Measurements from ENCODE around the gene BABAM2. TPM values are rescaled to one million over a fixed set of nuclear protein-coding genes. Genes with fewer than 3 reads are reported as not detected.

The BABAM2 gene
- total RNA-seq, 1 donor from 2014 or later = 34.6 TPM

DNA sequence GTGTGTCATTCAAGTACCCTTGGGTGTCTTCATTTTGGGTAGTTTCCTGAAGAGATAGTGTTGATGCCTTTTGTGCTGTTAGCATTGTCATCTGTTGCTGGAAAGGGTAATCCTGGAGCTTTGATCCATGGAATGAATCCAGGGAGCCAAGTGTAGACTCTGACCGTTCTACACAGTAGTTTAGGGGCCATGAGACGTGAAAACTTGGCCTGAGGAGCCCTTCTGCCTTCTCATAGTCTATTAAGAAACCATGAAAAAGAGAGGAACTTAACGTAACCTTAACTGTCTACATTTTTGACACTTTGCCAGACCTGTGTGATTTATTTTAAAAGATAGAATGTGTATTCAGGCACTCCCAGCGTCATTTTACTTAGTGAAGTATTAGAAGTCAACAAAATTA lies 194.0 kb downstream of the BABAM2 start:
- no peaks in the 10 kb centered on the region for H3K36me3 Mint-ChIP-seq
- TF ChIP-seq, protein P1, sequence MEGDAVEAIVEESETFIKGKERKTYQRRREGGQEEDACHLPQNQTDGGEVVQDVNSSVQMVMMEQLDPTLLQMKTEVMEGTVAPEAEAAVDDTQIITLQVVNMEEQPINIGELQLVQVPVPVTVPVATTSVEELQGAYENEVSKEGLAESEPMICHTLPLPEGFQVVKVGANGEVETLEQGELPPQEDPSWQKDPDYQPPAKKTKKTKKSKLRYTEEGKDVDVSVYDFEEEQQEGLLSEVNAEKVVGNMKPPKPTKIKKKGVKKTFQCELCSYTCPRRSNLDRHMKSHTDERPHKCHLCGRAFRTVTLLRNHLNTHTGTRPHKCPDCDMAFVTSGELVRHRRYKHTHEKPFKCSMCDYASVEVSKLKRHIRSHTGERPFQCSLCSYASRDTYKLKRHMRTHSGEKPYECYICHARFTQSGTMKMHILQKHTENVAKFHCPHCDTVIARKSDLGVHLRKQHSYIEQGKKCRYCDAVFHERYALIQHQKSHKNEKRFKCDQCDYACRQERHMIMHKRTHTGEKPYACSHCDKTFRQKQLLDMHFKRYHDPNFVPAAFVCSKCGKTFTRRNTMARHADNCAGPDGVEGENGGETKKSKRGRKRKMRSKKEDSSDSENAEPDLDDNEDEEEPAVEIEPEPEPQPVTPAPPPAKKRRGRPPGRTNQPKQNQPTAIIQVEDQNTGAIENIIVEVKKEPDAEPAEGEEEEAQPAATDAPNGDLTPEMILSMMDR (IDR thresholded peaks at IDR 0.05) = no peak
- Histone ChIP-seq H3K79me2 (ENCODE audit: low read depth) (no peaks in the 10 kb centered on the region), H4K20me1 (ENCODE audit: low read depth) (no peaks in the 10 kb centered on the region), H3K27ac (no peak overlapping the region), H2AFZ (replicated peaks) (no peak overlapping the region), H3K27me3 (no peaks in the 10 kb centered on the region), H3F3A (ENCODE audit: low read depth) (no peaks in the 10 kb centered on the region), H3K4me3 (no peak overlapping the region), H3K4me1 (no peaks in the 10 kb centered on the region), H3K36me3 (no peaks in the 10 kb centered on the region), H3K9ac (no peak overlapping the region), H3K4me2 (no peak overlapping the region), H3K9me3 (ENCODE audit: low read depth) (no peaks in the 10 kb centered on the region)
- no peaks in the 10 kb centered on the region for H3K9me3 Mint-ChIP-seq
- H3K27me3 Mint-ChIP-seq (ENCODE audit: insufficient read depth, low read depth) = no peaks in the 10 kb centered on the region
- H3K4me1 Mint-ChIP-seq = peaks cover 3% of the 10 kb centered on the region
- no peak overlapping the region for H3K4me3 Mint-ChIP-seq
- no peak overlapping the region for H3K27ac Mint-ChIP-seq
- DNase-seq (ENCODE audit: low spot score) = no peak

DNA sequence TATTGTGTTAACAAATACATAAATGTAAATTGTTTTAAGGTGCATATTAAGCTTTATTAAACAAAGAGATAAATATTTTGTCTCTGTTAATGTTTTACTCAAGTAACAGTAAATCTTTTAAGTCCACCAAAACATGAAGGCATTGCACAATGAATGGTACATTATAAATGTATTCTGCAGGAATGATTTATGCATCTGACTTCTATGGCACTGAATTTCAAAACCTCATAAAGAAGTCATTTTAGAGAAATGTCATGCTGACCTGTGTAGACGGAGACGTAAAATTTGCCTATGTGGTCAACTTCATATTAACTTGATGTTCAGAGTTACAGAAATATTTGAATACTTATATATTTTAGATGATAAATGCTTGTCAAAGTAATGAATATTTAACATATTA lies 194.7 kb downstream of the BABAM2 start:
- no peaks in the 10 kb centered on the region for H3K4me1 ChIP-seq
- Mint-ChIP-seq H3K4me3 (no peak overlapping the region), H3K27me3 (ENCODE audit: insufficient read depth, low read depth) (no peaks in the 10 kb centered on the region), H3K36me3 (no peaks in the 10 kb centered on the region), H3K4me1 (peaks cover 3% of the 10 kb centered on the region), H3K27ac (no peak overlapping the region), H3K9me3 (no peaks in the 10 kb centered on the region)
- no peak overlapping the region for H3K4me2 ChIP-seq
- no peak for TF ChIP-seq EZH2phosphoT487 (IDR thresholded peaks at IDR 0.05)
- no peak for TF ChIP-seq EZH2 (IDR thresholded peaks at IDR 0.05)
- TF ChIP-seq, protein P1 (IDR thresholded peaks at IDR 0.05) = no peak
- H4K20me1 ChIP-seq (ENCODE audit: low read depth) = no peaks in the 10 kb centered on the region
- no peak overlapping the region for H3K4me3 ChIP-seq
- H3K27ac ChIP-seq = no peak overlapping the region
- no peak for DNase-seq (ENCODE audit: low spot score)
- H3K9ac ChIP-seq = no peak overlapping the region
- H3F3A ChIP-seq (ENCODE audit: low read depth) = no peaks in the 10 kb centered on the region
- H3K36me3 ChIP-seq = no peaks in the 10 kb centered on the region
- H3K79me2 ChIP-seq (ENCODE audit: low read depth) = no peaks in the 10 kb centered on the region
- H3K9me3 ChIP-seq (ENCODE audit: low read depth) = no peaks in the 10 kb centered on the region
- no peak overlapping the region for H2AFZ ChIP-seq (replicated peaks)
- H3K27me3 ChIP-seq = no peaks in the 10 kb centered on the region

- Mint-ChIP-seq H3K9me3 (no peaks in the 10 kb centered on the region), H3K27ac (no peak overlapping the region), H3K27me3 (ENCODE audit: insufficient read depth, low read depth) (no peaks in the 10 kb centered on the region), H3K4me3 (no peak overlapping the region), H3K36me3 (no peaks in the 10 kb centered on the region), H3K4me1 (peaks cover 3% of the 10 kb centered on the region)
- H3K27me3 ChIP-seq = no peaks in the 10 kb centered on the region
- no peaks in the 10 kb centered on the region for H3K79me2 ChIP-seq (ENCODE audit: low read depth)
- no peaks in the 10 kb centered on the region for H3F3A ChIP-seq (ENCODE audit: low read depth)
- no peak overlapping the region for H3K4me3 ChIP-seq
- DNase-seq (ENCODE audit: low spot score) = no peak
- no peaks in the 10 kb centered on the region for H4K20me1 ChIP-seq (ENCODE audit: low read depth)
- H3K36me3 ChIP-seq = no peaks in the 10 kb centered on the region
- H3K4me1 ChIP-seq = no peaks in the 10 kb centered on the region
- TF ChIP-seq EZH2 (IDR thresholded peaks at IDR 0.05) (no peak), EZH2phosphoT487 (IDR thresholded peaks at IDR 0.05) (no peak)
- TF ChIP-seq, protein P1 (IDR thresholded peaks at IDR 0.05) = no peak
- H3K9me3 ChIP-seq (ENCODE audit: low read depth) = no peaks in the 10 kb centered on the region
- H3K4me2 ChIP-seq = no peak overlapping the region
- H3K9ac ChIP-seq = no peak overlapping the region
- H2AFZ ChIP-seq (replicated peaks) = no peak overlapping the region
- no peak overlapping the region for H3K27ac ChIP-seq
Measured at GRCh38 chr2:28086611-28087010, 196.1 kb downstream of the BABAM2 start.

DNA sequence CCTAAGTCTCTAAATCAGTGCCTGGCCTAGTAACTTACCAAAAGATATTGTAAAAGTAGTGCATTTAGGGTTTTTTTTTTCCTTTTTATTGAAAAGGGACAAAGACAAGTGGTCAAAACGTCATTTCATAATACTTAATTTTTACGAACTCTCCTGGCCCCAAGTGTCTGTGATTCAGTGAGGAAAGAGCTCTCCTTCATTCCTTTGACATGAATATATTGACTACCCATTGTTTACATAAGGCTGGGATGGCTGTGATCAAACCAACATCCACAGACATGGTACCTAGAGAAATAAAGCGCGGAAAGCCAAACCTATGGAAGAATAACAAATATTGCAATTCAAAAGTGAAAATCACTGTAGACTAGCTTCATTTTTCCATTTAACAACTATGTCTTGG lies 198.4 kb downstream of the BABAM2 start:
- DNase-seq (ENCODE audit: low spot score) = no peak
- Histone ChIP-seq H3K9me3 (ENCODE audit: low read depth) (no peaks in the 10 kb centered on the region), H3K9ac (no peak overlapping the region), H3K4me3 (no peak overlapping the region), H3K4me1 (no peaks in the 10 kb centered on the region), H3K27me3 (no peaks in the 10 kb centered on the region), H2AFZ (replicated peaks) (no peak overlapping the region), H3K4me2 (no peak overlapping the region), H3F3A (ENCODE audit: low read depth) (no peaks in the 10 kb centered on the region), H3K27ac (no peak overlapping the region), H4K20me1 (ENCODE audit: low read depth) (no peaks in the 10 kb centered on the region), H3K79me2 (ENCODE audit: low read depth) (no peaks in the 10 kb centered on the region), H3K36me3 (no peaks in the 10 kb centered on the region)
- Mint-ChIP-seq H3K36me3 (no peaks in the 10 kb centered on the region), H3K4me3 (no peak overlapping the region), H3K4me1 (no peaks in the 10 kb centered on the region), H3K27ac (no peak overlapping the region), H3K9me3 (no peaks in the 10 kb centered on the region), H3K27me3 (ENCODE audit: insufficient read depth, low read depth) (no peaks in the 10 kb centered on the region)
- TF ChIP-seq EZH2phosphoT487 (IDR thresholded peaks at IDR 0.05) (no peak), EZH2 (IDR thresholded peaks at IDR 0.05) (no peak)
- TF ChIP-seq, protein P1 (IDR thresholded peaks at IDR 0.05) = no peak

Data from neural progenitor cell (in vitro differentiated cells).